Trophoblast cell (in vitro differentiated cells and primary cell): ENCODE measurements around the gene OR6N2.
A peak's percentile ranks its signal among the peaks of the same experiment; 100 is the strongest.

Experiments
- DNase-seq, 2 donors: peaks; one replicate each; pipeline ENCODE4 v3.0.0-alpha.2; 2016
- H2AFZ ChIP-seq: 2 replicates; pipeline ENCODE4 v1.6.1; 2013; ENCODE audit warnings: low read length, moderate library complexity, mild to moderate bottlenecking; ENCODE audit not compliant: insufficient read depth, poor library complexity
- H2AK5ac ChIP-seq: 2 replicates; pipeline ENCODE4 v1.6.1; 2013; ENCODE audit warnings: mild to moderate bottlenecking, low read length
- H2BK120ac ChIP-seq: 2 replicates; pipeline ENCODE4 v1.6.1; 2013; ENCODE audit warnings: low read length, mild to moderate bottlenecking, moderate library complexity; ENCODE audit not compliant: insufficient read depth, poor library complexity
- H2BK12ac ChIP-seq: 2 replicates; pipeline ENCODE4 v1.6.1; 2013; ENCODE audit warnings: mild to moderate bottlenecking, low read length, moderate library complexity
- H2BK5ac ChIP-seq: 2 replicates; pipeline ENCODE4 v1.6.1; 2013; ENCODE audit warnings: low read length, low read depth, moderate library complexity, mild to moderate bottlenecking; ENCODE audit not compliant: poor library complexity
- H3K14ac ChIP-seq: 2 replicates; pipeline ENCODE4 v1.6.1; 2013; ENCODE audit warnings: mild to moderate bottlenecking, low read length
- H3K18ac ChIP-seq: 2 replicates; pipeline ENCODE4 v1.6.1; 2013; ENCODE audit warnings: mild to moderate bottlenecking, low read length
- H3K23ac ChIP-seq: 2 replicates; pipeline ENCODE4 v1.6.1; 2013; ENCODE audit warnings: low read length
- H3K27ac ChIP-seq: 2 replicates; pipeline ENCODE4 v1.5.1; 2013; ENCODE audit warnings: low read depth, mild to moderate bottlenecking, inconsistent platforms, low read length, moderate library complexity
- H3K27me3 ChIP-seq: 2 replicates; pipeline ENCODE4 v1.6.1; 2013; ENCODE audit warnings: inconsistent platforms, mild to moderate bottlenecking, low read length, moderate library complexity; ENCODE audit not compliant: insufficient read depth
- H3K36me3 ChIP-seq, 2 experiments: 1 replicate in 1 of 2; 2 replicates in 1 of 2; pipeline ENCODE4 v1.6.1; 2013; ENCODE audit warnings: low read length in 2 of 2, mild to moderate bottlenecking in 2 of 2, moderate library complexity in 1 of 2; ENCODE audit not compliant: insufficient read depth in 2 of 2, control insufficient read depth in 1 of 2
- H3K4ac ChIP-seq: 2 replicates; pipeline ENCODE4 v1.6.1; 2013; ENCODE audit warnings: low read depth, mild to moderate bottlenecking, low read length, moderate library complexity
- H3K4me1 ChIP-seq, 2 experiments: 1 replicate in 1 of 2; 2 replicates in 1 of 2; pipeline ENCODE4 v1.6.1; 2013; ENCODE audit warnings: low read length in 2 of 2, mild to moderate bottlenecking in 2 of 2, moderate library complexity in 1 of 2; ENCODE audit not compliant: insufficient read depth in 2 of 2, control insufficient read depth in 1 of 2
- H3K4me2 ChIP-seq: 2 replicates; pipeline ENCODE4 v1.6.1; 2013; ENCODE audit warnings: inconsistent platforms, mild to moderate bottlenecking, low read length, moderate library complexity
- H3K4me3 ChIP-seq: 2 replicates; pipeline ENCODE4 v1.5.1; 2013; ENCODE audit warnings: mild to moderate bottlenecking, low read depth, low read length, inconsistent platforms
- H3K79me1 ChIP-seq: one replicate; pipeline ENCODE4 v1.6.1; 2013; ENCODE audit warnings: low read length
- H3K79me2 ChIP-seq: 2 replicates; pipeline ENCODE4 v1.6.1; 2013; ENCODE audit warnings: low read length, mild to moderate bottlenecking; ENCODE audit not compliant: control insufficient read depth, insufficient read depth, poor library complexity
- H3K9ac ChIP-seq: 2 replicates; pipeline ENCODE4 v1.6.1; 2013; ENCODE audit warnings: mild to moderate bottlenecking, low read length
- H3K9me3 ChIP-seq: 2 replicates; pipeline ENCODE4 v1.6.1; 2013; ENCODE audit warnings: low read depth, mild to moderate bottlenecking, control low read depth, inconsistent platforms, low read length; ENCODE audit not compliant: insufficient read depth
- H4K12ac ChIP-seq: 2 replicates; pipeline ENCODE4 v1.6.1; 2013; ENCODE audit warnings: low read depth, mild to moderate bottlenecking, low read length, moderate library complexity
- H4K8ac ChIP-seq: 2 replicates; pipeline ENCODE4 v1.6.1; 2013; ENCODE audit warnings: low read depth, mild to moderate bottlenecking, low read length, moderate library complexity
- H4K91ac ChIP-seq: one replicate; pipeline ENCODE4 v1.6.1; 2013; ENCODE audit warnings: low read depth, mild to moderate bottlenecking, low read length, moderate library complexity
- WGBS: extraction: QIAGEN DNeasy Blood & Tissue Kit; methylation state at CpG from one replicate; pipeline ENCODE4 v1.1.7; 2013; ENCODE audit warnings: missing lambda C conversion rate; ENCODE audit not compliant: insufficient read length, insufficient coverage; ENCODE audit errors: extremely low coverage; 5-methylcytosine and 5-hydroxymethylcytosine counted together

Gene OR6N2

GRCh38 chr1:158812336-158812735 lies 31.3 kb upstream of the OR6N2 start:
- H2BK12ac ChIP-seq, result no peak overlapping the region
- H2BK120ac ChIP-seq, result no peak overlapping the region
- no peak overlapping the region for H4K8ac ChIP-seq
- no peak overlapping the region for H3K23ac ChIP-seq
- H3K79me2 ChIP-seq, result no peaks in the 10 kb centered on the region
- H3K4me1 ChIP-seq, result no peaks in the 10 kb centered on the region
- no peak overlapping the region for H2BK5ac ChIP-seq
- no peaks in the 10 kb centered on the region for H3K9me3 ChIP-seq
- H3K36me3 ChIP-seq, result no peaks in the 10 kb centered on the region
- no peak overlapping the region for H2AK5ac ChIP-seq
- no peak for DNase-seq
- no peak overlapping the region for H3K4ac ChIP-seq
- no CpG with 5 or more reads among the region's 2 CpGs for WGBS
- H3K14ac ChIP-seq, result no peak overlapping the region
- no peak overlapping the region for H3K18ac ChIP-seq
- H3K4me3 ChIP-seq, result no peak overlapping the region
- no peaks in the 10 kb centered on the region for H3K79me1 ChIP-seq
- H3K4me2 ChIP-seq, result no peak overlapping the region
- H4K91ac ChIP-seq, result no peak overlapping the region
- H3K9ac ChIP-seq, result no peak overlapping the region
- no peak overlapping the region for H4K12ac ChIP-seq
- no peak overlapping the region for H3K27ac ChIP-seq
- H2AFZ ChIP-seq, result no peak overlapping the region
- H3K27me3 ChIP-seq, result no peaks in the 10 kb centered on the region

GRCh38 chr1:158810311-158810710 lies 29.3 kb upstream of the OR6N2 start:
- no peak overlapping the region for H2BK5ac ChIP-seq
- H2AK5ac ChIP-seq, result no peak overlapping the region
- H3K4me2 ChIP-seq, result no peak overlapping the region
- H4K12ac ChIP-seq, result no peak overlapping the region
- no peak overlapping the region for H4K8ac ChIP-seq
- no peak overlapping the region for H3K9ac ChIP-seq
- no peaks in the 10 kb centered on the region for H3K79me2 ChIP-seq
- H3K27ac ChIP-seq, result no peak overlapping the region
- H2BK12ac ChIP-seq, result no peak overlapping the region
- H3K36me3 ChIP-seq, result no peaks in the 10 kb centered on the region
- no peaks in the 10 kb centered on the region for H3K9me3 ChIP-seq
- H3K27me3 ChIP-seq, result no peaks in the 10 kb centered on the region
- H3K4ac ChIP-seq, result no peak overlapping the region
- WGBS, result no CpG with 5 or more reads among the region's 4 CpGs
- H3K14ac ChIP-seq, result no peak overlapping the region
- no peak for DNase-seq
- H2AFZ ChIP-seq, result no peak overlapping the region
- no peaks in the 10 kb centered on the region for H3K4me1 ChIP-seq
- no peak overlapping the region for H3K18ac ChIP-seq
- no peak overlapping the region for H3K4me3 ChIP-seq
- no peak overlapping the region for H4K91ac ChIP-seq
- no peak overlapping the region for H2BK120ac ChIP-seq
- H3K79me1 ChIP-seq, result no peaks in the 10 kb centered on the region
- no peak overlapping the region for H3K23ac ChIP-seq

GRCh38 chr1:158809862-158810261 lies 28.9 kb upstream of the OR6N2 start:
- Histone ChIP-seq H3K36me3 (no peaks in the 10 kb centered on the region), H3K14ac (no peak overlapping the region), H3K79me1 (no peaks in the 10 kb centered on the region), H3K79me2 (no peaks in the 10 kb centered on the region), H3K27me3 (no peaks in the 10 kb centered on the region), H4K12ac (no peak overlapping the region), H3K23ac (no peak overlapping the region), H3K4me3 (no peak overlapping the region), H3K18ac (no peak overlapping the region), H2BK5ac (no peak overlapping the region), H4K8ac (no peak overlapping the region), H3K4ac (no peak overlapping the region), H2AK5ac (no peak overlapping the region), H3K4me2 (no peak overlapping the region), H4K91ac (no peak overlapping the region), H3K27ac (no peak overlapping the region), H3K4me1 (no peaks in the 10 kb centered on the region), H3K9ac (no peak overlapping the region), H3K9me3 (no peaks in the 10 kb centered on the region), H2AFZ (no peak overlapping the region), H2BK12ac (no peak overlapping the region), H2BK120ac (no peak overlapping the region)
- peak in 1 of 2 donors; percentile 17 for DNase-seq
- WGBS, result no CpG with 5 or more reads among the region's 5 CpGs

GRCh38 chr1:158809256-158809655 lies 28.3 kb upstream of the OR6N2 start:
- Histone ChIP-seq H3K23ac (no peak overlapping the region), H3K27ac (no peak overlapping the region), H4K91ac (no peak overlapping the region), H3K79me1 (no peaks in the 10 kb centered on the region), H2BK120ac (no peak overlapping the region), H3K79me2 (no peaks in the 10 kb centered on the region), H3K27me3 (no peaks in the 10 kb centered on the region), H4K8ac (no peak overlapping the region), H3K4me3 (no peak overlapping the region), H3K36me3 (no peaks in the 10 kb centered on the region), H3K4ac (no peak overlapping the region), H2BK5ac (no peak overlapping the region), H3K18ac (no peak overlapping the region), H2AFZ (no peak overlapping the region), H3K9me3 (no peaks in the 10 kb centered on the region), H3K9ac (no peak overlapping the region), H2BK12ac (no peak overlapping the region), H3K4me1 (no peaks in the 10 kb centered on the region), H4K12ac (no peak overlapping the region), H3K4me2 (no peak overlapping the region), H3K14ac (no peak overlapping the region), H2AK5ac (no peak overlapping the region)
- DNase-seq, result peak in 1 of 2 donors; percentile 3
- WGBS, result no CpG with 5 or more reads among the region's 3 CpGs
